Coronary artery (tissue), 2 donors: Measurements from ENCODE around the gene UBQLN4.

Source experiments
- DNase-seq: peaks from one replicate; pipeline ENCODE4 v3.0.0-alpha.2; 2017; ENCODE audit warnings: low spot score
- H3K27ac ChIP-seq, 2 donors: fragments of 200-600 bp; sonication (generic); one replicate each; pipeline ENCODE4 v1.5.1; 2016 to 2019
- H3K4me3 ChIP-seq: fragments of 200-600 bp; sonication (generic); 2 replicates; pipeline ENCODE4 v1.5.1; 2016; ENCODE audit warnings: mild to moderate bottlenecking, moderate library complexity
- CTCF ChIP-seq: fragments of 200-600 bp; sonication (generic); IDR thresholded peaks from one replicate; pipeline ENCODE4 v1.5.1; 2019; ENCODE audit warnings: antibody characterized with exemption

The UBQLN4 gene

DNA sequence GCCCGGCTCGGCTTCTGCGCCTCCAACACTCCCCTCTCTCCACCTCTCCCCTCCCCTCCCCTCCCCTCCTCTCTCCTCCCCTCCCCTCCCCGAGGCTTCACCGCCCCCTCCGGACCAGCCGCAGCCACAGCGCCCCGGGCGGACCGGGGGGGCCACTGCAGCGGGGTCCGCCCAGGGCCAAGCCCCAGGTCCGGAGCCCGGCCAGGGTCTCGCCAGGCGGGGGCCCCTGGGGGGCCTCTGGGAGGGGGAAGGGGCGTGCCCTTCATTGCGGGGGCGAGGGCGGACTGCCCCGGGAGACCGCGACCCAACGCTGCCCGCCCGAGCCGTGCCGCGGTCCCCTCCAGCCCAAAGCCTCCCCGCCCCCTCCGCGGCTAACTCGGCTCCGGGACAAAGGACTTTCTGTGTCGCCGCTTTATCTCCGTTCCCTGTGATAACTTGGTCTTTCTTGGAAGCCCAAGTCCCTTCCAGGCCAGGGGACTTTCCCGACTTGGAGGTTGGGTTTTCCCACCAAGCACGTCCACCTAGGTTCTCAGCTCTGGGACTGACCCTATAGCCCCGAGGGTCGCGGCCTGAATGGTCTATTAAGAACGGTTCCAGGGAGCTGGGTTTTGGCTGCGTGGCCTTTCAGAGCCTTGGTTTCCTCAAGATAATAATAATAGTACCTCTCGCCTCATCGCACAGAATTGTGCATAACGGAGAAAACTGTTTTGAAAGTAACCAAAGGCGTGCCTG lies at the start of gene UBQLN4:
UBQLN4 (minus strand) TSS at position 31 of the 732 bp plus-strand sequence. CDS start 97 bp downstream, outside the sequence.
- TF ChIP-seq CTCF, result peak; percentile 53
- H3K27ac ChIP-seq, result peak within 1 kb of the TSS; percentile 95 to 97

DNA sequence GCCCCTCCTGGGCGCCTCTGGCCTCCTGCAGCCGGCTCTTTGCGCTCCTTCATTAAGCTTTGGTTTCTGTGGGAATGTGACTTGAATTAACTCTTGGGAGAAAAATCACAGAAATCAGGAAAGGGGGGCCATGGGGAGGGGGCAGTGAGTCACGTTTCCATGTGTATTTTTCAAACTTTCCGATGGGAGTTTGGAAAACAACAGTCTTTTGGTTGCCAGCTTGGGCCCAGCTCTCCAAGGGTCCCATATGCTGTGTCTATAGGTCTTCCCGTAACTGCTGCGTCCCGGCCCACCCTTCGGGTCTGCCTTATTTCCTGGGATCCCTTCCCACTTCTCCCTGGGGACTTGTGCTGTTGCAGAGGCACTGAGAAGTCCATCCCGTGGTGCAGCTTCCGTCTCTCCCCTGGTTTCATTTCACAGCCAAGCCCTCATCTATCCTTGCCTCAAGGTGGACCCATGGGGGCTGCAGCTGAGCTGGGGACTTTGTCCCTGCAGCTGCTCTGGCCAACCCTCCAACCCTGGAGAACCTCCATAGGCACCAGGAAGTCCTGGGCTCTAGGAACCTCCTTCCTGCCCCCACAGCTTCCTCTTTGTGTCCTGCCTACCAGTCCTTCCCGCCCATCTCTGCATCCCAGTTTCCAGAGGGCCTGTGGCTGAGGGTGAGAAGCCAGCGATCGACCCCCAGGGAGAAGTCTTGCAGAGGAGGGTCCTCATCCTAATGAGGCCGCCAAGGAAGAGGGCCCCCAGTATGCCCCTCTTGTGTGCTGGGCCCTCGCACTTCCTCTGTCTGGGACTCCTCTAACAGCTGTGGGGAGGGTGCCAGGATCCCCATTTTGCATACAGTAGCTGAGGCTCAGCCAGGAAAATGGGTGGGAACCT lies 49.3 kb upstream of the UBQLN4 start:
- Histone ChIP-seq H3K4me3 (peak overlapping the region; percentile 60), H3K27ac (peak overlapping the region; percentile 86 to 95)
- no peak for DNase-seq
- no peak for TF ChIP-seq CTCF

More for the DNA sequence above, at the start of gene UBQLN4:
- peak within 1 kb of the TSS; percentile 99 for H3K4me3 ChIP-seq
- peak; percentile 93 for DNase-seq

DNA sequence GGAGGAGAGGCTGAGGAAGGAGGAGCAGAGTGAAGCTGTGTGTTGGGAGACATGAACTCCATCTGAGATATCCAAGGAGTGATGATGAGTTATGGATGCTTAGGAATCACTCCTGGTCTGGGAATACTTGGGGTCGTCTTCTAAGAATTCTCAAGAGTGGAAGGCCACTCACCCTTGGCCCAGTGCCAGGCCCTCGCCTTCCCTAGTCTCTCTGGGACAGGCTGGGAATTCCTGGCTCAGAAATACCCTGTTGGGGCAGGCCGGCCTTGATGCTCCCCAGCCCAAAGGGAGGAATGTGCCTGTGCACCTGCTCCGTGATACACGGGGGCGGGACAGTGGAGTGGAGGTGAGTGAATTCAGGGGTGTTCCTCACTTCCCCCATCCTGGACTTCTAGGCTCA lies 48.3 kb upstream of the UBQLN4 start:
- Histone ChIP-seq H3K4me3 (no peak overlapping the region), H3K27ac (peak overlapping the region; percentile 86 to 95)
- DNase-seq, result no peak
- no peak for TF ChIP-seq CTCF

- TF ChIP-seq CTCF, result no peak
- Histone ChIP-seq H3K4me3 (no peak overlapping the region), H3K27ac (peak overlapping the region; percentile 23 to 95)
- no peak for DNase-seq
Measured at GRCh38 chr1:156100205-156100995, 46.8 kb upstream of the UBQLN4 start.

- TF ChIP-seq CTCF, result no peak
- no peak overlapping the region for H3K27ac ChIP-seq
- no peak overlapping the region for H3K4me3 ChIP-seq
- no peak for DNase-seq
Measured at GRCh38 chr1:156099282-156099681, 45.7 kb upstream of the UBQLN4 start.

- no peak for TF ChIP-seq CTCF
Measured at GRCh38 chr1:156098784-156099183, 45.2 kb upstream of the UBQLN4 start.

More at GRCh38 chr1:156098784-156099183, 45.2 kb upstream of the UBQLN4 start:
- DNase-seq, result no peak
- Histone ChIP-seq H3K4me3 (no peak overlapping the region), H3K27ac (peak overlapping the region in 1 of 2 donors; percentile 92)
